Activated effector memory CD4-positive, alpha-beta T cell treated with anti-CD3 and anti-CD28 coated beads, Interleukin-2, amount 50 U/mL, for 16 hours (primary cell): ENCODE results near the gene EVX2.
A peak's percentile ranks its signal among the peaks of the same experiment; 100 is the strongest.

ENCODE experiments used
- DNase-seq: peaks from one replicate; pipeline ENCODE4 v3.0.0-alpha.2; 2020

The EVX2 gene

GRCh38 chr2:176095421-176095820 lies 11.7 kb upstream of the EVX2 start:
- DNase-seq = no peak

DNA sequence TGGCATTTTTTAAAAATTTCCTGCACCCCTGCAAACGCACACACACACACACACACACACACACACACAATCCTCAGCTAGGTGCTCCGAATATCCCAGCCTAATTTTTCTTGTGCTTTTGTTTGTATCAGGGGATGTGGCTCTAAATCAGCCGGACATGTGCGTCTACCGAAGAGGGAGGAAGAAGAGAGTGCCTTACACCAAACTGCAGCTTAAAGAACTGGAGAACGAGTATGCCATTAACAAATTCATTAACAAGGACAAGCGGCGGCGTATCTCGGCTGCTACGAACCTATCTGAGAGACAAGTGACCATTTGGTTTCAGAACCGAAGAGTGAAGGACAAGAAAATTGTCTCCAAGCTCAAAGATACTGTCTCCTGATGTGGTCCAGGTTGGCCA lies 10.6 kb upstream of the EVX2 start:
- DNase-seq = no peak

GRCh38 chr2:176093898-176094249 lies 10.1 kb upstream of the EVX2 start:
- DNase-seq = no peak

DNA sequence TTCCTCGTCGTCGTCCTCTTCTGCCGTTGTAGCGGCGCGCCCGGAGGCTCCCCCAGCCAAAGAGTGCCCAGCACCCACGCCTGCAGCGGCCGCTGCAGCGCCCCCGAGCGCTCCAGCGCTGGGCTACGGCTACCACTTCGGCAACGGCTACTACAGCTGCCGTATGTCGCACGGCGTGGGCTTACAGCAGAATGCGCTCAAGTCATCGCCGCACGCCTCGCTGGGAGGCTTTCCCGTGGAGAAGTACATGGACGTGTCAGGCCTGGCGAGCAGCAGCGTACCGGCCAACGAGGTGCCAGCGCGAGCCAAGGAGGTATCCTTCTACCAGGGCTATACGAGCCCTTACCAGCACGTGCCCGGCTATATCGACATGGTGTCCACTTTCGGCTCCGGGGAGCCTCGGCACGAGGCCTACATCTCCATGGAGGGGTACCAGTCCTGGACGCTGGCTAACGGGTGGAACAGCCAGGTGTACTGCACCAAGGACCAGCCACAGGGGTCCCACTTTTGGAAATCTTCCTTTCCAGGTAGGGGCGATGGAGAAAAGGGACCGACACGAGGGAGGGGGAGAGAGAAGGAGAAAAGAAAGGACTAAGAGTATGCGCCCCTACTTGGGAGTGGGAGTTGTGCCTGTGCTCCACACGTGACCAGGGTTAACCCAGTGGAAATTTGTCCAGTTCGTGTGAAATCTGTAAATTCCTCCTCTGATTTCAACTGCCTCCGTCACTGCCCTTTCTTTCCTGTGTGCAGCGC lies 9.6 kb upstream of the EVX2 start:
- peak; percentile 61 for DNase-seq

- DNase-seq = peak; percentile 60
Measured at GRCh38 chr2:176092270-176093144, 8.7 kb upstream of the EVX2 start, which contains the start of gene HOXD13. TSS of gene HOXD13 (plus strand) at chr2:176092721. CDS start at chr2:176092891, 170 bp downstream.

GRCh38 chr2:176091329-176092258 lies 7.8 kb upstream of the EVX2 start:
- peak; percentile 47 for DNase-seq

- DNase-seq = no peak
Measured at GRCh38 chr2:176090862-176091261, 7.1 kb upstream of the EVX2 start.

GRCh38 chr2:176089843-176090395 lies 6.2 kb upstream of the EVX2 start:
- peak; percentile 30 for DNase-seq

DNA sequence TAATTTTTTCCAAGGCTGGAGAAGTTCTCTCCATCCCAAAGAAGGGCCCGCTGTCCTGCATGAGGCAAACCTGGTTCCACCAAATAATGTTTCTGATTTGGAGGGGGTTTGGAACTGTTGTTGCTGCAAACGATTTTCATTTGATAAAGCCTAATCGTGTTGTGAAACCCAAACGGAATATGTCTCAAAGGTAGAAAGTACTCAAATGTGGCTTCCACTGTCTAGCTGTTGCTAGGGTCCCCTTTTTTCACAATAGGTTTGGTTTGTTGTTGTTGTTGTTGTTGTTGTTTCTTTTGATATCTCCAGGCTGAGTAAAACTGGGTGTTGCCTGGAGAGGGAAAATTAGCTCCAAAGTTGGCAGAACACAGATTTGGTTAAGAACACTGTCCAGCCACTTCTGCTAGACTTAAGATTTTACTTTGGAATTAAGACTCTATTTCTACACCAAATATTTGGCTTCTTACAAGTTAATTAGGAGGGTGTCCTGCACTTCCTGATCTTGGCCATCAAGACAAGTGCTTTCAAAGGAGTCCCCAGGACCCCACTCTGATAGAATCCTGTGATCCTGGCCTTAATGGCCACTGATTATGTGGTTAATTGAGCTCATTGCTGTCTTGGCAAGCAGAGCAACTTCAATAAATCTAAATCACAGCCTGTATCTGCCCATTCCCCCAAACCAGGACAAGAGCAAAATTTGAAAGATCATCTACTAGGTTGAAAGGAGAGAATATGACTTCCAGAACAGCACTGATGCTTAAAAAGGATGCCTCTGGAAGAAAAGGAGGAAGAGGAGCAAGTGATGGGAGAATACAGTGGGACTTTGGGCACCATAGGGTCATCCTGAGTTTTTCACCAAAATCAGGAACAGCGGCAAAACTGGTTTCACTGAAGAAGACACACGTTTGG lies 5.4 kb upstream of the EVX2 start:
- DNase-seq = no peak

DNA sequence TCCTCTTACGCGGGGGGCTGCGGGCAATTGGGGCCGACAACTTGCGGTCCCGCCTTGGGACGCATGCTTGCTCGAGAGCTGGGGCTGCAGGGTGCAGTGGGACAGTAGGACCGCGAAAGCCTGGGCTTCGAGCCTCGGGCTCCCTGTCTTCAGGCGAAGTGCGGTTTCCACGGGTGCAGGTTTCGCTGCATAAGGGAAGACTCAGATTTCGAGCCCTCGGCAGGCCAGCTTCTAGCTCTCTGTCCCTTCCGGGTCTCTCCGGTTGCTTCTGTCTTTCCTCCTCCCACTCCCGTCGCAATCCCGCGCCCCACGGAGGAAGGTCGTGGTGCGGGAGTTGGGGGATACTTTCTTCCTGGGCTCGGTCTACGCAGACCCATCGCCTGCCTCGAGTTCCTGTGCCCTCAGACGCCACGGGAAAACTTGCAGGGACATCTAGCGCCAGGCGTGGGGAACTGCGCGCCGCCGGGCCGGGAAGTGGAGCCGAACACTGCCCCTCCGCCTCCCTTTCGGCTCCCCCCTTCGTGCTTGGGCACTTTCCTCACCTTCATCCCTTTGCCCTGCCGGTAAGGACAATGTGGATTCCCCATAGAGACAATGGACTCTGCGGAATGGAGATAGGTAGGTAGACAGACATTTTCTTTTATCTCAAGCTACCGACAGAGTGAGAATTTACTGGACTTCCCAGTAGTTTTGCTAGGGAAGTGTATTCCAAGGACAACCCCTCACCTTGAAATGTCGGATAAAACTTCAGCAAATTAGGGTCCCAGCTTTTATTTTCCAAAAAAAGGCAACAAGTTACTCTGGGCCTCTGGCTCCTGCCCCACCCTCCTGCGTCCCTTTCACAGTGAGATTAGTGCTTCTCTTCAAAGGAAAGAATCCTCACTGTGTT lies 4.5 kb upstream of the EVX2 start:
- peak; percentile 69 for DNase-seq

GRCh38 chr2:176087330-176088047 lies 3.7 kb upstream of the EVX2 start:
- DNase-seq = no peak

GRCh38 chr2:176085861-176086771 lies 2.4 kb upstream of the EVX2 start:
- DNase-seq = peak; percentile 63

DNA sequence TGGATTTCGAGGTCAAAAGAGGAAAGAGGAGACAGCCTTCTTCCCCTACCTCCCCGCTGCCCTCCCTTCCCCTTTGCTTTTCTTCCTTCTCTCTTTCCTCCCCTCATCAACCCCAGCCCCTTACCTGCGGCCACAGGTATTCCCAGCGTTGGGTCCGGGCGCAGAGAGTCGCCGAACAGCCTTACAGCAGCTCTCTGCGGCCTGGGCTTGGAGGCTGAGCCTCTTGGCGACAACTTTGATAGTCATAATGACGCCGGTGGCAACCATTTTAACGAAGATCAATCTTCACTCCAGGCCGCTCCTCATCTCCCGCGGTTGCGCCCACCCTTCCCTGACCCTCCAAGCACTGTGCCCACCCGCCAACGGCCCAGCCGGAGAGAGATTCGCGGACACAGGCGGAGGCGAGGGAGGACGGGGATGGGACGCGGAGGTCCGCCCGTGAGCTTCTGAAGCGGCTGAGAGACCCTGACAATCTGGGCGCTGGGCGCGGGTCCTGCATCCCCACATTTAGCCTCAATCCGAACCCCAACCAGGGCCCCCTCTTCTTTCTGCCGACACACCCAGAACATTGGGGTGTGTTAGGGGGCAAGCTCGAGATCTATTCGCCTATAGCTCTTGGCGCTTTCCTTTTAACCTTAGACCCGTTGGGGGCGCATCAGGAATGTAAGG lies 1.5 kb upstream of the EVX2 start:
- no peak for DNase-seq

GRCh38 chr2:176084611-176085119 lies 903 bp upstream of the EVX2 start:
- DNase-seq = no peak

DNA sequence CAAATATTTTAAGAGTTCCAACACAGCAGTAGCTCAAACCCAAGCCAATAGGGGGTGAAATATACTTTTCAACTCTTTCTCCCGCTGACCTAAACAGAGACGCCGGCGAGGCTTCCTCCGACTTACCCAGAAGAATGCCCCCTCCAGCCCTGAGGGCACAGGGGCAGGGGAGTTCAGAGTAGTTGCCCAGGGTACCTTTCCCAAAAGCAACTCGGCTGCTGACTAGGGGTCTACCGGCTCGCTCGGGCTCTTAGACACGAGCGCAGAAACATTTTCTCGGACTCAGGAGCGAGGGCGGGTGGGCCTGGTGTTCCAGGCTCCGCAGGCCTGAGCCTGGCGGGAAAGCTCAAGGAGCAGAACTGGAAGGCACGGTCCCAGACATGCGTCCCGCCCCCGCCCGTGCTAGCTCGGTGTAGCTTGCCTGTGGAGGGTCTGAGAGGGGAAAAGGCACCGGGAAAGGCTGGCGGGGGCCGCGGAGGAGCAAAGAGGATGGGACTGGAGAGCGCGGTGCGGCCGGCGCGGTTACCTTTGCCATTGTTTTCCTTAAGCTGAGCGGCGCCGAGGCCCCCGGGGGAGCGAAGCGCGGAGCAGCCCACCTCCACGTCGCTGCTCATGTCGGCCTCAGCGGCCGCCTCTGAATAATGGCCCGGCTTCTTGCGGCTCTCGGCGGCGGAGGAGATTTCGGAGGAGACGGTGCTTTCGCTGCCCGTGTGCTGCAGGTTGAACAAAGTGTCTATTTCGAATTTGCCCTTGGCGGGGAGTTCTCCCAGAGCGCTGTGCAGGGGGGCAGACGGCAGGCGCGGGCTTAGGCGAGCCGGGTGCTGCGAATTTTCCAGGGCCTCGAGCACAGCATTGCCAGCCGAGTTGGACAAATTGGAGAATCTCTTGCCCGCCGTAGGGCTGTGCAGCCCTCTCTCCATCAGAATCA lies 674 bp downstream of the EVX2 start:
- DNase-seq = no peak

GRCh38 chr2:176082525-176082823 lies 1.3 kb downstream of the EVX2 start:
- DNase-seq = no peak
